GM19099 (cell line): ENCODE data around the gene LCN6.

ENCODE experiments used
- POLR2A ChIP-seq: IDR thresholded peaks from 3 replicates; pipeline ENCODE4 v1.6.1; 2011; ENCODE audit warnings: low read depth; ENCODE audit not compliant: insufficient read length; ENCODE audit errors: extremely low read depth

LCN6 gene

GRCh38 chr9:136747161-136748060 lies 914 bp downstream of the LCN6 start:
- TF ChIP-seq POLR2A = no peak

- no peak for TF ChIP-seq POLR2A
Measured at GRCh38 chr9:136746621-136747020, 1.7 kb downstream of the LCN6 start.

- TF ChIP-seq POLR2A = no peak
Measured at GRCh38 chr9:136746155-136746490, 2.2 kb downstream of the LCN6 start.

- no peak for TF ChIP-seq POLR2A
Measured at GRCh38 chr9:136745389-136746154, 2.8 kb downstream of the LCN6 start.

- no peak for TF ChIP-seq POLR2A
Measured at GRCh38 chr9:136744773-136745172, 3.6 kb downstream of the LCN6 start.

- TF ChIP-seq POLR2A = no peak
Measured at GRCh38 chr9:136743639-136744211, 4.6 kb downstream of the LCN6 start.

- TF ChIP-seq POLR2A = no peak
Measured at GRCh38 chr9:136742591-136743391, 5.5 kb downstream of the LCN6 start, which contains the start of gene LCN10. Gene LCN10, minus strand, starts transcription at chr9:136742940. Its CDS starts 37 bp downstream, at chr9:136742903.

GRCh38 chr9:136741883-136742571 lies 6.3 kb downstream of the LCN6 start:
- no peak for TF ChIP-seq POLR2A

GRCh38 chr9:136740971-136741882 lies 7.1 kb downstream of the LCN6 start:
- no peak for TF ChIP-seq POLR2A

- TF ChIP-seq POLR2A = no peak
Measured at GRCh38 chr9:136740491-136740890, 7.8 kb downstream of the LCN6 start.

GRCh38 chr9:136740069-136740468 lies 8.3 kb downstream of the LCN6 start:
- no peak for TF ChIP-seq POLR2A

- TF ChIP-seq POLR2A = no peak
Measured at GRCh38 chr9:136739509-136739908, 8.8 kb downstream of the LCN6 start.

- no peak for TF ChIP-seq POLR2A
Measured at GRCh38 chr9:136738960-136739359, 9.4 kb downstream of the LCN6 start.

- TF ChIP-seq POLR2A = no peak
Measured at GRCh38 chr9:136735812-136736480, 12.4 kb downstream of the LCN6 start.
